HG03571 (cell line): ENCODE results near the gene MRC1.
"Not testable (repeated sequence)": the region's sequence is repeated elsewhere in the genome, so short reads cannot be mapped to it uniquely, and the experiment has no call there.

ENCODE experiments used
- ATAC-seq: cut with Tn5 transposase; IDR thresholded peaks from one replicate; pipeline ENCODE4 v1.9.1; 2021; ENCODE audit not compliant: unreplicated experiment

The MRC1 gene

GRCh38 chr10:17904564-17904963, 95.4 kb downstream of the MRC1 start:
- no peak for ATAC-seq

GRCh38 chr10:17905491-17905890, 96.3 kb downstream of the MRC1 start:
- no peak for ATAC-seq

DNA sequence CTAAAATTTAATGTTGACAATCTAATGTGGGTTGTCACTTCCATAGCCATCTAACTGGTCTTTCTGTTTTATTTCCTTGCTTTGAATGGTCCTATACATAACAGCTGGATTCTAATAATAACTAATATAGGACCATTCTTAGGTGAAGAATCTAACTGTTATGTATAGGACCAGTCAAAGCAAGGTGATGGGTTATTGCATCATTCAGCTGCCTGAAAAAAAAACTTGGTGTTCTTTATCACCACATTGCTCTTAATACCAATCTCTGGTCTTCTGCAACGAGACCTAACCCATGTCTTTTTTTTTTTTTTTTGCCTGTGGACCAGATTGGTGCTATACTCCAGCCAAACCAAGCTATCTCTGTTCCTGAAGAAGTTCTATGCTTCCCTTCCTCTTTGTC, 96.9 kb downstream of the MRC1 start:
- ATAC-seq = no peak

DNA sequence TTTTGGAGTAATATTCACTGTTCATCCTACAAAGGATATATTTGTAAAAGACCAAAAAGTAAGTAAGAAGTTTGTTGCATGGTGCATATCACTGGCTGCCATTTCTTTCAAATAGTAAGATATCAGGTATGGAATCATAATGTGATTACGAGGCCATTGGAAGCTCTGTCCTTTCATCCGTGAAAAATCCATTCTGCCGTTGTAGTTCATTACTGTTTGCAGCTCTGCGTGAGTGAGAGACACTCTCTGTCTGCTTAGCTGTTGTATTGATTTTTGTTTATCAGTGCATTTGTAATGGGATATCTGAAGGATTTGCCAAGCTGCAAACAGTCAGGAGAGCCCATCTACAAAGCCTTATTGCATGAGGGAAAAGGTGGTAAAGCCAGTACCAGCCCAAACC, 98.5 kb downstream of the MRC1 start:
- ATAC-seq = no peak

GRCh38 chr10:17910125-17910789, 101.1 kb downstream of the MRC1 start:
- no peak for ATAC-seq

DNA sequence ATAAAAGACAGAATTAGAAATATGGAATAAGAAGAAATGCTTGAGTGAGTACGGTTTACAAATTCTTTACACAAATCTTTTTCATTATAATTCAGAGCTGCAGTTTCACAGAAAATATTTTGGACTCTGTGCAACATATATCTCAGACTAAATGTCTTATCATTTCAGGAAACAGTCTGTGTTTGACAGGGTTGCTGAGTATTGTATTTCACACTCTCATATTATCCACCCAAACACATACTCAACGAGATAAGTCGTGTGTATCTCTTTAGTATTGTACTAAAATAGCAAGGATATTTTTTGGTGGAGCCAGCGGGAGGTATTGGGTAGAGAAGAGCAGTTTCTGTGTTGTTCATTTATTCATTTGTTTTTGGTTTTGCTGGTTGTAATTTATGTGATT, 103.6 kb downstream of the MRC1 start:
- no peak for ATAC-seq

DNA sequence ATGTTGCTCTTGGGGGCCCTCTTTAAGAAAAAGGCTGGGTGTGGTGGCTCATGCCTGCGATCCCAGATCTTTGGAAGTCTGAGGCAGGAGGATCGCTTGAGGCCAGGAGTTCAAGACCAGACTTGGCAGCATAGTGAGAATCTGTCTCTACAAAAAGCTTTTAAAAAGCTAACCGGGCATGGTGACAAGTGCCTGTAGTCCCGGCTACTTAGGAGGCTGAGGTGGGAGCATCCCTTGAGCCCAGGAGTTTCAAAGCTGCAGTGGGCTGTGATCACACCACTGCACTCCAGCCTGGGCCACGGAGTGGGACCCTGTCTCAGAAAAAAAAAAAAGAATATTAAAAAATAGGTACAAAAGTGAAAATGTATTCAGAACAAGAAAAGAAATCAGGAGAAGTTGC, 104.5 kb downstream of the MRC1 start:
- no peak for ATAC-seq

- no peak for ATAC-seq
Measured at GRCh38 chr10:17914169-17915045, 105.3 kb downstream of the MRC1 start.

DNA sequence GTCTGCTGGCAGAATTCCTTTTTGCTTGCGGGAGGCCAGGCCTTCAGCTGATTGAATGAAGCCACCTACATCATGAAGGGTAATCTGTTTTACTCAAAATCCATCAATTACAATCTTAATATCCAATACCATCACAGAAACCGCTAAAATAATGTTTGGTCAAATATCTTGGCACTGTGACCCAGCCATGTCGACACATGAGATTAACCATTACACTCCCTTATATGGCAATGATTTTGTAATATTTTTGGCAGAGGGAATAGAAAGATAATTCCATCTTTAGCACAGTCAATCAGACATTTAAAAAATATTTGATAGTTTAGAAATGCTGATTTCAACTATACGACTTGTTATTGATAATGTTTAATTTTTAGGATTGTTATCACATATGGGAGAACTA, 106.0 kb downstream of the MRC1 start:
- no peak for ATAC-seq

- no peak for ATAC-seq
Measured at GRCh38 chr10:17918187-17918903, 109.2 kb downstream of the MRC1 start.

DNA sequence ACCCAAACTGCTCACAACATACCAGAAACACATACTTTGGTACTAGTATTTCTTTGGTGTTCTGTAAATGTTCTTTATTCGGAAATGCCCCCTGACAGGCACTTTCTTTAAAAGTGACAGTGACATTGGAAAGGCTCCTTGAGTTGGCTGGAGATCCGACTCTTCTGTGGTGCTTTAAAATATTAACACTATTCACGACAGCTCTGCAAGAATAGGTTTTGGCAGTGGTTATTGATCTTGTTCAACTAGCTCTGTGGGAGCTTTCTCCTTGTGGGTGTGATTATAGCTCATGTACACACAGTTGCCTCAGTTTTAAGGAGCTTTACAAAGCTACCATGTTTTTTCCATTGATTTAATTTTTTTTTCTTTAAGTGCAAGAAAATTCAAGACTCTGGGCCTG, 112.2 kb downstream of the MRC1 start:
- no peak for ATAC-seq

DNA sequence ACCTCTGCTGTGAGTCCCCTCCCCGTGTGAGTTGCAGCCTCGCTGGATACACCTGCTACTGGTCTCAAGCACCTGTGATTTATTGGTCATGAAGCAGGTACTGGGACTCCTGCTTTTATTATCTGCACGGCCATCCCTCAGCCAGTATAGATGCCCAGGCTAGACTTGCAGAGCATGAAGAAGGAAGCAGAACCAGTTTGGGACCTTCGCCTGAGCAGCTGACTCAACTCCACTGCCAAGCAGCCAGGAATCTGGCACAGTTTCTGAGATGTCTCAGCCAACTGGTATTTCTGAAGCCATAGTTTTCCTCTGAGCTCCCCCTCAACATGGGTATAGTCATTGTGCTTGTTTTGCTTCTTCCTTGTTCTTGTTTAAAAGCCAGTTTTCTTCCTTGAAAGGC, 114.6 kb downstream of the MRC1 start:
- no peak for ATAC-seq

GRCh38 chr10:17943033-17943745, 134.0 kb downstream of the MRC1 start:
- ATAC-seq = no peak

DNA sequence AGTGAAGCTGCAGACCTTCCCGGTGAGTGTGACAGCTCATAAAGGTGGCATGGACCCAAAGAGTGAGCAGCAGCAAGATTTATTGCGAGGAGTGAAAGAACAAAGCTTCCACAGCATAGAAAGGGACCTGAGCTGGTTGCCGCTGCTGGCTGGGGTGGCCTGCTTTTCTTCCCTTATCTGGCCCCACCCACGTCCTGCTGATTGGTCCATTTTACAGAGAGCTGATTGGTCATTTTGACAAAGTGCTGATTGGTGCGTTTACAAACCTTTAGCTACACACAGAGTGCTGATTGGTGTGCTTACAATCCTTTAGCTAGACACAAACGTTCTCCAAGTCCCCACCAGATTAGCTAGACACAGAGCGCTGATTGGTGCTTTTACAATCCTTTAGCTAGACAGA, 141.1 kb downstream of the MRC1 start:
- ATAC-seq = not testable (repeated sequence)

DNA sequence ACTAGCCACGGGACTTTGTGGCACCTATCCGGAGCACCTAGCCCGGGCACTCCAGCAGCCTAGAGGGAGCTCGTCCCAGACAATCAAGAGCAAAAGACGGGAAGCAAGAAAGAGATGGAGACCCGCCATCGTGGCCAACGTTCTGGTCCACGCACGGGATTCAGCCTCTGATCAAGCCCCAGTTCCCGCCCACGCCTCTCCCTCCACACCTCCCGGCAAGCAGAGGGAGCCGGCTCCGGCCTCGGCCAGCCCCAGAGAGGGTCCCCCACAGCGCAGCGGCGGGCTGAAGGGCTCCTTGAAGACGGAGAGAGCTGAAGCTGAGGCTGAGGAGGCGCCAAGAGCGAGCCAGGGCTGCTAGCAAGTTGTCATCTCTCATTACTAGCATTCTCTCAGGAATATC, 141.6 kb downstream of the MRC1 start:
- no peak for ATAC-seq

DNA sequence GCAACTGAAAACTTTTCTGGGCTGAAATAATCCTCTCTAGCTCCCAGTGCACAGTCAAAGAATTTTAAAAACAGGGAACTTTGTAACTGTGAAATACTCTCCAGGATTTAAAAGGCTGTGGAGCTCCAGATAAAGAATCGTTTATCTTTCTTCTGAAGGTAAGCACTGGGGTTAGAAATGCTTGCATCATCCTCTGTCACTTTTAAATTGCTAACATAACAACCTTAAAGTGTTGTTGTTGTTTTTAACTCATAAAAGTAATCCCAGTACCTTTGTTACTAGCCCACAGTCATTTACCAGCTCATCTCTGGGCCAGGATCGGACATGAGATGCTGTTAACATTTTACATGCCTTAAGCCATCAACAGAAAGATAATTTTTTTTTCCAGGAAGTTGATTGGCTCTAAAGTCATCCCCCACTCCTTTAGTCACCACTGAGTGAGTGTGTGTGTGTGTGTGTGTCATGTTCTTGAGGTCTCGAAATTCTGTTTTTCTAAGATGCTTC, 142.8 kb downstream of the MRC1 start, which contains the start of gene SLC39A12:
SLC39A12 (plus strand) TSS at position 51 of the 504 bp plus-strand sequence. CDS start 1,359 bp downstream, outside the sequence.
- no peak for ATAC-seq

- ATAC-seq = not testable (repeated sequence)
Measured at GRCh38 chr10:17954372-17954771, 145.2 kb downstream of the MRC1 start.

GRCh38 chr10:17954861-17955260, 145.7 kb downstream of the MRC1 start:
- no peak for ATAC-seq

- ATAC-seq = no peak
Measured at GRCh38 chr10:17958049-17958448, 148.9 kb downstream of the MRC1 start.

- no peak for ATAC-seq
Measured at GRCh38 chr10:17959870-17960269, 150.7 kb downstream of the MRC1 start.
